Right lobe of liver (tissue), 6 donors: Measurements from ENCODE around the gene RAB31. TPM values are rescaled to one million over a fixed set of nuclear protein-coding genes. Genes with fewer than 3 reads are reported as not detected.

ENCODE experiments used
- ATAC-seq, 4 donors: fragments of 200-7000 bp; cut with Tn5 transposase; one replicate each; pipeline ENCODE4 v1.9.1; 2020; ENCODE audit warnings: mild to moderate bottlenecking in 4 of 4, moderate library complexity in 4 of 4
- DNase-seq, 3 donors: peaks; one replicate each; pipeline ENCODE4 v3.0.0-alpha.2; 2020
- H3K27ac ChIP-seq, 3 donors: fragments of 200-600 bp; one replicate each; pipeline ENCODE4 v1.8.0; 2022
- H3K27me3 ChIP-seq, 2 donors: fragments of 200-600 bp; one replicate each; pipeline ENCODE4 v1.8.0; 2022
- H3K36me3 ChIP-seq, 4 donors: fragments of 200-600 bp; sonication (generic) in 1 of 4; one replicate each; pipeline versions ENCODE4 v1.5.1 to v1.8.0; 2017 to 2022; ENCODE audit warnings: control low read depth in 1 of 4
- H3K4me1 ChIP-seq, 4 donors: fragments of 200-600 bp; sonication (generic) in 1 of 4; one replicate each; pipeline versions ENCODE4 v1.5.1 to v1.8.0; 2017 to 2022; ENCODE audit warnings: control low read depth in 1 of 4
- H3K4me3 ChIP-seq, 3 donors: fragments of 200-600 bp; one replicate each; pipeline ENCODE4 v1.8.0; 2022
- H3K9me3 ChIP-seq, 4 donors: fragments of 200-600 bp; sonication (generic) in 1 of 4; one replicate each; pipeline versions ENCODE4 v1.5.1 to v1.8.0; 2017 to 2022; ENCODE audit warnings: control low read depth in 1 of 4
- POLR2A ChIP-seq: fragments of 450-650 bp; IDR thresholded peaks from one replicate; pipeline ENCODE4 v1.6.1; 2017; ENCODE audit warnings: antibody characterized with exemption, mild to moderate bottlenecking
- WGBS: methylation state at CpG from one replicate; pipeline ENCODE4 v1.1.6; 2018; ENCODE audit warnings: low coverage, low lambda C conversion rate; ENCODE audit not compliant: insufficient coverage; ENCODE audit errors: missing lambda C conversion rate; 5-methylcytosine and 5-hydroxymethylcytosine counted together
- intact Hi-C, 2 donors: fragments of 100-400 bp; cut with DNase I; formaldehyde crosslinking; loops; one replicate each; pipeline versions ENCODE4 v1.11.2 to v1.14.1; 2022
- total RNA-seq, 6 experiments: library from RNA; depleted of rRNA in 2 of 6; stranded (reverse); fragments of >200 nt in 2 of 6; fragmentation: NEBNext Ultra II Directional in 3 of 6; extraction: Animal tissue kit (Norgen Biotek cat#: 25700) in 3 of 6; gene quantifications; one replicate each; pipeline versions ENCODE4 v1.1.0 to v1.2.4, GENCODE V29; 2016 to 2023
- TF ChIP-seq, protein P1 (sequence below), 4 donors: fragments of 200-600 bp in 3 of 4; fragments of 450-650 bp in 1 of 4; IDR thresholded peaks; one replicate each; pipeline versions ENCODE4 v1.5.1 to v1.8.0; 2016 to 2022; ENCODE audit warnings: antibody characterized with exemption in 4 of 4, mild to moderate bottlenecking in 2 of 4
- donor health status: DM: no; HTN: yes; CAD: no.
- donor health status: DM: no; HTN: no; CAD: no.
- donor health status: DM: no; HTN: no; CAD: no.
- donor health status: DM: no; HTN: yes; CAD: no.
- donor health status: DM: no; HTN: yes; CAD: no.

The RAB31 gene
- total RNA-seq, 6 experiments from 2014 or later: 3.0 to 14.3 (median 5.4) TPM

DNA sequence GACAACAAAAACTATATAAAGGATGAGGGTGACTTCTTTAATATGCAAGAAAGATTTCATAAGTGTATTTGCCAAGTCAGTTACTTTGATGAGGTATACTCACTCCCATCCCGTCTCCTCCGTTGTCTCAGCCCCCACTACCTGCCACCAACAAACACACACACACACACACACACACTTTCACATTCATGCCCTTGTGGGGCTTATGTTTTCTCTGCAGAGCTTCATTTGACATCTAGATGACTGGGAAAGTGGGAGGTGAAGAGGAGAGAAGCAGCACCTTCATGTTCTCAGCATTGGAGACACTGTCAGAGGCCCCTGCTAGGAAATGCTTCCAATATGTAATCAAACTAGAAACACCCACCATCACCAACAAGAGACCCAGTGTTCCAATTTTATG, 155.2 kb downstream of the RAB31 start:
- intact Hi-C loops: no loop called here
- no peaks in the 10 kb centered on the region for H3K9me3 ChIP-seq
- DNase-seq: no peak
- ATAC-seq: no peak
- no peaks in the 10 kb centered on the region for H3K27me3 ChIP-seq
- H3K4me1 ChIP-seq: no peaks in the 10 kb centered on the region
- no peaks in the 10 kb centered on the region for H3K36me3 ChIP-seq
- TF ChIP-seq POLR2A: no peak
- TF ChIP-seq, protein P1, sequence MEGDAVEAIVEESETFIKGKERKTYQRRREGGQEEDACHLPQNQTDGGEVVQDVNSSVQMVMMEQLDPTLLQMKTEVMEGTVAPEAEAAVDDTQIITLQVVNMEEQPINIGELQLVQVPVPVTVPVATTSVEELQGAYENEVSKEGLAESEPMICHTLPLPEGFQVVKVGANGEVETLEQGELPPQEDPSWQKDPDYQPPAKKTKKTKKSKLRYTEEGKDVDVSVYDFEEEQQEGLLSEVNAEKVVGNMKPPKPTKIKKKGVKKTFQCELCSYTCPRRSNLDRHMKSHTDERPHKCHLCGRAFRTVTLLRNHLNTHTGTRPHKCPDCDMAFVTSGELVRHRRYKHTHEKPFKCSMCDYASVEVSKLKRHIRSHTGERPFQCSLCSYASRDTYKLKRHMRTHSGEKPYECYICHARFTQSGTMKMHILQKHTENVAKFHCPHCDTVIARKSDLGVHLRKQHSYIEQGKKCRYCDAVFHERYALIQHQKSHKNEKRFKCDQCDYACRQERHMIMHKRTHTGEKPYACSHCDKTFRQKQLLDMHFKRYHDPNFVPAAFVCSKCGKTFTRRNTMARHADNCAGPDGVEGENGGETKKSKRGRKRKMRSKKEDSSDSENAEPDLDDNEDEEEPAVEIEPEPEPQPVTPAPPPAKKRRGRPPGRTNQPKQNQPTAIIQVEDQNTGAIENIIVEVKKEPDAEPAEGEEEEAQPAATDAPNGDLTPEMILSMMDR (IDR thresholded peaks at IDR 0.05): no peak
- no peak overlapping the region for H3K4me3 ChIP-seq
- no peak overlapping the region for H3K27ac ChIP-seq
- WGBS: 38% methylated on average over 2 of the region's 2 CpGs

DNA sequence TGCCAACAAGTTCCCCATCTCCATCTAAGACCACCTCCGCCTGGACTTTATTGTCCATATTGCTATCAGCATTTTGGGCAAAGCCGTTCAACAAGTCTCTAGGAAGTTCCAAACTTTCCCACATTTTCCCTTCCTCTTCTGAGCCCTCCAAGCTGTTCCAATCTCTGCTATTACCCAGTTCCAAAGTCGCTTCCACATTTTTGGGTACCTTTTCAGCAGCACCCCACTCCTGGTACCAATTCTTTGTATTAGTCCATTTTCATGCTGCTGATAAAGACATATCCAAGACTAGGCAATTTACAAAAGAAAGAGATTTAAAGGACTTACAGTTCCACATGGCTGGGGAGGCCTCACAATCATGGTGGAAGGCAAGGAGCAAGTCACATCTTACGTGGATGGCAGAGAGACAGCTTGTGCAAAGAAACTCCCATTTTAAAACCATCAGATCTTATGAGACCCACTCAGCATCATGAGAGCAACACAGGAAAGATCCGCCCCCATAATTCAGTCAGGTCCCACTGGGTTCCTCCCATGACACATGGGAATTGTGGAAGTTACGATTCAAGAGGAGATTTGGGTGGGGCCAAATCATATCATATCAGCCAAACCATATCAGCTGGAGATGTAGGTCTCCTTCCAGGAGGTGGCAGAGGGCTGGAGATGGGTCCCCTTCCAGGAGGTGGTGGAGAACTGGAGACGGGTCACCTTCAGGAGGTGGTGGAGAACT, 157.8 kb downstream of the RAB31 start:
- Histone ChIP-seq H3K27me3 (no peaks in the 10 kb centered on the region), H3K9me3 (no peaks in the 10 kb centered on the region), H3K4me3 (no peak overlapping the region), H3K4me1 (peaks cover 0 to 10% (median 0%) of the 10 kb centered on the region in 4 donors), H3K27ac (no peak overlapping the region), H3K36me3 (no peaks in the 10 kb centered on the region)
- intact Hi-C loops: no loop called here
- ATAC-seq (no peak), DNase-seq (no peak)
- 83% methylated on average over 6 of the region's 7 CpGs for WGBS
- TF ChIP-seq, protein P1 (IDR thresholded peaks at IDR 0.05): no peak
- TF ChIP-seq POLR2A: no peak

DNA sequence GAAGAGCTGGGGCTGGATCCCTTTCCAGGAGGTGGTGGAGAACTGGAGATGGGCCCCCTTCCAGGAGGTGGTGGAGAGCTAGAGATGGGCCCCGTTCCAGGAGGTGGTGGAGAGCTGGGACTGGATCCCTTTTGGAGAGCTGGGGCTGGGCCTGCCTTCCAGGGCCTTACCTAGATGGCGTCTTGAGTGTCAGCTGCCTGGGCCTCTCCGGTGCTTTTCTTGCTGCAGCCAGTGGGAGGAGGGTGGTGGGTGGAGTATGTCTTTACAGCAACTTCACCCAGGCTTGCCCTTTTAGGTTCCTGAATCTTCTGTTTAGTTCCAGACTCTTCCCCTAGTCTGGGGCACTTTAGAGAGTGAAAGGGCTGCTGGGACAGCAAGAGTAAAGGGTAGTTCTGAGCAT, 158.5 kb downstream of the RAB31 start:
- TF ChIP-seq POLR2A: no peak
- TF ChIP-seq, protein P1 (IDR thresholded peaks at IDR 0.05): no peak
- peaks cover 0 to 10% (median 0%) of the 10 kb centered on the region in 4 donors for H3K4me1 ChIP-seq
- WGBS: 100% methylated on average over 2 of the region's 3 CpGs
- DNase-seq: peak in 1 of 3 donors; percentile 42
- no peaks in the 10 kb centered on the region for H3K36me3 ChIP-seq
- no peak overlapping the region for H3K27ac ChIP-seq
- H3K4me3 ChIP-seq: no peak overlapping the region
- no peaks in the 10 kb centered on the region for H3K27me3 ChIP-seq
- H3K9me3 ChIP-seq: no peaks in the 10 kb centered on the region
- intact Hi-C loops: no loop called here
- ATAC-seq: peak in 3 of 4 donors; percentile 50 to 68 (median 60)

DNA sequence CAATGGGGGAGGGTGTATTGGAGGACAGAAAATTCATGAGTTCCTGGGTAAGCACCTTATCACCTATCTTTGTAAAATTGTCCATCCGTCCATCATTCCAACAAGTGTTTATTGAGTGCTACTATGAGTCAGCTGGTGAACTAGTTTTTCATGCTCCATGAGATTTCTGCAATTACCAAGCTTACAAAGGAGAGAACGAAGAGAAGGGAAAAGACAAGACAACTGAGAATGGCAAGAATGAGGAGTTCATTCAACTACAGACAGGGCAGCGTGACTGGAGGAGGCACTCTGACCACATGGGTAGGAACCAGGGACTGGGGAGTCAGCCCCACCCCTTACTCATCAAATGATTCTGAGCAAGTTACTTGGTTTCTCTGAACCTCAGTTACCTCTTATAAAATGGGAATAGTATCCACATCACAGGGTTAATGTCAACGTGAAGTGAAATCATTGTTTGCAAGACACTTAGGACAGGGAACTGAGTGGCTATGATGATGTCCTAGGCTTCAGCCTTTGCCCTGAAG, 159.0 kb downstream of the RAB31 start:
- 79% methylated on average over 4 of the region's 4 CpGs for WGBS
- Histone ChIP-seq H3K4me3 (no peak overlapping the region), H3K4me1 (peaks cover 0 to 10% (median 0%) of the 10 kb centered on the region in 4 donors), H3K27ac (no peak overlapping the region), H3K36me3 (no peaks in the 10 kb centered on the region), H3K27me3 (no peaks in the 10 kb centered on the region), H3K9me3 (no peaks in the 10 kb centered on the region)
- TF ChIP-seq, protein P1 (IDR thresholded peaks at IDR 0.05): no peak
- TF ChIP-seq POLR2A: no peak
- intact Hi-C loops: no loop called here
- ATAC-seq (peak in 3 of 4 donors; percentile 37 to 52 (median 46)), DNase-seq (no peak)
